ENCODE measurements around the gene RNF214. TPM values are rescaled to one million over a fixed set of nuclear protein-coding genes. Genes with fewer than 3 reads are reported as not detected.
A peak's percentile ranks its signal among the peaks of the same experiment; 100 is the strongest.
"Not testable (repeated sequence)": the region's sequence is repeated elsewhere in the genome, so short reads cannot be mapped to it uniquely, and the experiment has no call there.

The RNF214 gene
- total RNA-seq, 2 experiments from 2014 or later, result 14.7 to 18.3 TPM

GRCh38 chr11:117315285-117316196, 83.1 kb downstream of the RNF214 start:
- H3K4me3 Mint-ChIP-seq, result peak overlapping the region; percentile 51

GRCh38 chr11:117316197-117316961, 83.9 kb downstream of the RNF214 start, which contains the start of gene BACE1:
Gene BACE1 (minus strand): TSS chr11:117316256. CDS start chr11:117315795, 461 bp downstream.
- peak; percentile 27 for DNase-seq

More at GRCh38 chr11:117315285-117316196, 83.1 kb downstream of the RNF214 start:
- Mint-ChIP-seq H3K36me3 (ENCODE audit: low read depth) (no peaks in the 10 kb centered on the region), H3K27ac (no peak overlapping the region), H3K9me3 (no peaks in the 10 kb centered on the region), H3K4me1 (ENCODE audit: low read depth) (peaks cover 4% of the 10 kb centered on the region), H3K27me3 (peaks cover 25% of the 10 kb centered on the region)
- POLR2A ChIA-PET, result interaction anchor here (1.6 kb wide), 1 partner anchor 69 kb away, joined by 3 read pairs; no protein-coding TSS in a partner anchor
- intact Hi-C loops (cut with micrococcal nuclease), result no loop called here
- CTCF ChIA-PET, result interaction anchor here (1.2 to 2.4 kb wide), 2 partner anchors 13 to 89 kb away, joined by 3 to 10 read pairs; partner anchors contain the start of gene CEP164
- TF ChIP-seq CTCF (IDR thresholded peaks at IDR 0.05), result no peak
- DNase-seq (peak; percentile 36), ATAC-seq (peak; percentile 85)

GRCh38 chr11:117318738-117319137, 86.3 kb downstream of the RNF214 start:
- peaks cover 4% of the 10 kb centered on the region for H3K4me1 Mint-ChIP-seq (ENCODE audit: low read depth)
- intact Hi-C loops (cut with micrococcal nuclease), result no loop called here
- peaks cover 22% of the 10 kb centered on the region for H3K27me3 Mint-ChIP-seq
- ChIA-PET CTCF (no interaction called here), POLR2A (no interaction called here)
- no peaks in the 10 kb centered on the region for H3K36me3 Mint-ChIP-seq (ENCODE audit: low read depth)
- no peak for ATAC-seq
- DNase-seq, result no peak
- no peak overlapping the region for H3K4me3 Mint-ChIP-seq
- no peak overlapping the region for H3K27ac Mint-ChIP-seq
- no peak for TF ChIP-seq CTCF (IDR thresholded peaks at IDR 0.05)
- H3K9me3 Mint-ChIP-seq, result no peaks in the 10 kb centered on the region

More at GRCh38 chr11:117316197-117316961, 83.9 kb downstream of the RNF214 start, which contains the start of gene BACE1:
- intact Hi-C loops (cut with micrococcal nuclease), result no loop called here
- H3K4me3 Mint-ChIP-seq, result peak within 1 kb of the TSS; percentile 51
- CTCF ChIA-PET, result interaction anchor here (1.0 to 2.4 kb wide), 2 partner anchors 12 to 16 kb away, joined by 3 to 10 read pairs; partner anchors contain the start of gene CEP164
- no peaks in the 10 kb centered on the region for H3K9me3 Mint-ChIP-seq
- peaks cover 25% of the 10 kb centered on the region for H3K27me3 Mint-ChIP-seq
- ATAC-seq, result peak; percentile 45
- H3K36me3 Mint-ChIP-seq (ENCODE audit: low read depth), result no peaks in the 10 kb centered on the region
- no peak within 1 kb of the TSS for H3K27ac Mint-ChIP-seq
- POLR2A ChIA-PET, result interaction anchor here (1.6 kb wide), 1 partner anchor 70 kb away, joined by 3 read pairs; no protein-coding TSS in a partner anchor
- H3K4me1 Mint-ChIP-seq (ENCODE audit: low read depth), result peaks cover 4% of the 10 kb centered on the region
- TF ChIP-seq CTCF (IDR thresholded peaks at IDR 0.05), result no peak

- TF ChIP-seq CTCF (IDR thresholded peaks at IDR 0.05), result no peak
- Mint-ChIP-seq H3K36me3 (ENCODE audit: low read depth) (no peaks in the 10 kb centered on the region), H3K27me3 (peaks cover 17% of the 10 kb centered on the region), H3K4me3 (no peak overlapping the region), H3K4me1 (ENCODE audit: low read depth) (peaks cover 4% of the 10 kb centered on the region), H3K9me3 (no peaks in the 10 kb centered on the region), H3K27ac (no peak overlapping the region)
- DNase-seq, result no peak
- CTCF ChIA-PET, result no interaction called here
- POLR2A ChIA-PET, result no interaction called here
- no peak for ATAC-seq
- intact Hi-C loops (cut with micrococcal nuclease), result no loop called here
Observed at GRCh38 chr11:117319214-117319840, 86.9 kb downstream of the RNF214 start.

- intact Hi-C loops (cut with micrococcal nuclease), result not testable (repeated sequence)
Observed at GRCh38 chr11:117327255-117327566, 94.7 kb downstream of the RNF214 start.

More at GRCh38 chr11:117327255-117327566, 94.7 kb downstream of the RNF214 start:
- H3K36me3 Mint-ChIP-seq (ENCODE audit: low read depth); H3K4me3 Mint-ChIP-seq; H3K27ac Mint-ChIP-seq; H3K9me3 Mint-ChIP-seq; H3K27me3 Mint-ChIP-seq; ATAC-seq; DNase-seq; H3K4me1 Mint-ChIP-seq (ENCODE audit: low read depth); POLR2A ChIA-PET: not testable (repeated sequence)
- CTCF ChIA-PET, result interaction anchor here (1.0 to 2.3 kb wide), 4 partner anchors 11 to 96 kb away, joined by 3 to 10 read pairs (median 4); partner anchors contain the start of genes BACE1 and PCSK7
